ENCODE measurements around the gene TGFBRAP1.

The TGFBRAP1 gene

GRCh38 chr2:105238664-105239240 lies 90.8 kb downstream of the TGFBRAP1 start:
- DNase-seq (ENCODE audit: low read depth in 2 of 2) = no peak

- no peak for DNase-seq (ENCODE audit: low read depth in 2 of 2)
Measured at GRCh38 chr2:105237045-105237765, 92.3 kb downstream of the TGFBRAP1 start.

- DNase-seq (ENCODE audit: low read depth in 2 of 2) = no peak
Measured at GRCh38 chr2:105236060-105236424, 93.5 kb downstream of the TGFBRAP1 start.

- DNase-seq (ENCODE audit: low read depth in 2 of 2) = peak; percentile 47
Measured at GRCh38 chr2:105235388-105236059, 94.0 kb downstream of the TGFBRAP1 start.

GRCh38 chr2:105231232-105231619 lies 98.3 kb downstream of the TGFBRAP1 start:
- DNase-seq (ENCODE audit: low read depth in 2 of 2) = no peak

- no peak for DNase-seq (ENCODE audit: low read depth in 2 of 2)
Measured at GRCh38 chr2:105224444-105224843, 105.1 kb downstream of the TGFBRAP1 start.

DNA sequence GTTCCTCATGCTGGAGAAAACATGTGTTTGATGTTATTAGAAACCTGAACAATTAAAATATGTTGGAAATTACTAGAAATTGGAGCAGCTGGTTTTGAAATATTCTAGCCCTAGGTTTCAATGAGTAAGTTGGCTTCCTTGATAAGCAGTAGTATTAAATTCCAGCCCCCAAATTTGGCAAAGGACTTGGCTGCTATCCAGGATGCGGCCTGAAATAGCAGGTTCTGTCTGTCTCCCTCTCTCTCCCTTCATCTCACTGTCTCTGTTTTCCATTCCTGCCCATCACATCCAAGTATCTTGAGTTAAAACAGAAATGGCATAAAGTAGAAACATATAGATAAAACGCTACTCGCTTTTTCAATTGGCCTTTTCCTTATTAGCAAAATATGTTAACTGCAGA lies 108.9 kb downstream of the TGFBRAP1 start:
- no peak for DNase-seq (ENCODE audit: low read depth in 2 of 2)

GRCh38 chr2:105215586-105216192 lies 113.8 kb downstream of the TGFBRAP1 start:
- no peak for DNase-seq (ENCODE audit: low read depth in 2 of 2)

Measured in fibroblast of skin of left biceps (primary cell).